ENCODE measurements around the gene VKORC1.

The VKORC1 gene

GRCh38 chr16:31050280-31051030 is 44.1 kb downstream of the VKORC1 start:
- TF ChIP-seq LEF1 (IDR thresholded peaks at IDR 0.05; ENCODE audit: borderline replicate concordance) (no peak), L3MBTL2 (conservative IDR thresholded peaks at IDR 0.05) (no peak), NFRKB (IDR thresholded peaks at IDR 0.05) (no peak), ARNT (IDR thresholded peaks at IDR 0.05) (no peak), HDGF (IDR thresholded peaks at IDR 0.05; ENCODE audit: borderline replicate concordance) (no peak), CTBP1 (IDR thresholded peaks at IDR 0.05; ENCODE audit: borderline replicate concordance) (no peak), SP1 (IDR thresholded peaks at IDR 0.05) (no peak), PKNOX1 (IDR thresholded peaks at IDR 0.05) (no peak), FOXK2 (IDR thresholded peaks at IDR 0.05) (no peak), BHLHE40 (IDR thresholded peaks at IDR 0.05; ENCODE audit: borderline replicate concordance) (no peak), ZNF384 (IDR thresholded peaks at IDR 0.05) (no peak), TARDBP (IDR thresholded peaks at IDR 0.05) (no peak), SUZ12 (IDR thresholded peaks at IDR 0.05) (no peak), FOXM1 (IDR thresholded peaks at IDR 0.05; ENCODE audit: borderline replicate concordance) (no peak), FOXA1 (IDR thresholded peaks at IDR 0.05) (no peak), ELF4 (IDR thresholded peaks at IDR 0.05) (no peak)
- POLR2A ChIA-PET = interaction anchor here (0.6 kb wide), 1 partner anchor 23 kb away, joined by 3 read pairs; the partner anchor contains the start of gene ZNF668
- CTCF ChIA-PET = interaction anchor here (0.6 kb wide), 1 partner anchor 36 kb away, joined by 3 read pairs; no protein-coding TSS in a partner anchor
- no peak for DNase-seq (ENCODE audit: extremely low spot score)

- POLR2A ChIA-PET = interaction anchor here (1.8 to 2.7 kb wide), 2 partner anchors 30 to 1244 kb away, joined by 6 to 7 read pairs; partner anchors contain the start of genes ZNF646 and ZNF668
- no peak for DNase-seq (ENCODE audit: extremely low spot score)
- CTCF ChIA-PET = no interaction called here
These were observed 50.6 kb downstream of the VKORC1 start for GRCh38 chr16:31043898-31044481.

GRCh38 chr16:31043352-31043751 is 51.2 kb downstream of the VKORC1 start:
- TF ChIP-seq NFRKB (IDR thresholded peaks at IDR 0.05) (no peak), TARDBP (IDR thresholded peaks at IDR 0.05) (no peak)
- DNase-seq (ENCODE audit: extremely low spot score) = no peak
- ChIA-PET POLR2A (interaction anchor here (1.2 to 1.8 kb wide), 4 partner anchors 9 to 1244 kb away, joined by 4 to 6 read pairs (median 4); partner anchors contain the start of genes MAZ and STX4), CTCF (interaction anchor here (1.2 kb wide), 1 partner anchor 58 kb away, joined by 3 read pairs; the partner anchor contains the start of gene HSD3B7)

More at GRCh38 chr16:31043898-31044481, 50.6 kb downstream of the VKORC1 start:
- TF ChIP-seq ZNF384 (IDR thresholded peaks at IDR 0.05) (no peak), NFRKB (IDR thresholded peaks at IDR 0.05) (no peak), FOXK2 (IDR thresholded peaks at IDR 0.05) (no peak), LEF1 (IDR thresholded peaks at IDR 0.05; ENCODE audit: borderline replicate concordance) (no peak), FOXM1 (IDR thresholded peaks at IDR 0.05; ENCODE audit: borderline replicate concordance) (no peak), SP1 (IDR thresholded peaks at IDR 0.05) (no peak), CTBP1 (IDR thresholded peaks at IDR 0.05; ENCODE audit: borderline replicate concordance) (no peak), L3MBTL2 (conservative IDR thresholded peaks at IDR 0.05) (no peak), HDGF (IDR thresholded peaks at IDR 0.05; ENCODE audit: borderline replicate concordance) (no peak), BHLHE40 (IDR thresholded peaks at IDR 0.05; ENCODE audit: borderline replicate concordance) (no peak), ARNT (IDR thresholded peaks at IDR 0.05) (no peak), TARDBP (IDR thresholded peaks at IDR 0.05) (no peak), FOXA1 (IDR thresholded peaks at IDR 0.05) (no peak), SUZ12 (IDR thresholded peaks at IDR 0.05) (no peak), ELF4 (IDR thresholded peaks at IDR 0.05) (no peak)

- DNase-seq (ENCODE audit: extremely low spot score) = no peak
- ChIA-PET POLR2A (interaction anchor here (1.0 to 1.8 kb wide), 5 partner anchors 9 to 1243 kb away, joined by 4 to 6 read pairs (median 4); partner anchors contain the start of genes MAZ, PAGR1 and STX4), CTCF (interaction anchor here (1.2 kb wide), 1 partner anchor 58 kb away, joined by 3 read pairs; the partner anchor contains the start of gene HSD3B7)
- TF ChIP-seq ARNT (IDR thresholded peaks at IDR 0.05) (no peak), PKNOX1 (IDR thresholded peaks at IDR 0.05) (no peak), HDGF (IDR thresholded peaks at IDR 0.05; ENCODE audit: borderline replicate concordance) (no peak), LEF1 (IDR thresholded peaks at IDR 0.05; ENCODE audit: borderline replicate concordance) (no peak), FOXA1 (IDR thresholded peaks at IDR 0.05) (no peak), SP1 (IDR thresholded peaks at IDR 0.05) (no peak), ZNF384 (IDR thresholded peaks at IDR 0.05) (no peak), NFRKB (IDR thresholded peaks at IDR 0.05) (no peak), TARDBP (IDR thresholded peaks at IDR 0.05) (no peak), ELF4 (IDR thresholded peaks at IDR 0.05) (no peak)
These were observed 51.7 kb downstream of the VKORC1 start for GRCh38 chr16:31042866-31043265.
